GM19351 (cell line): ENCODE results near the gene SEMA6A.

Experiments used
- ATAC-seq: cut with Tn5 transposase; IDR thresholded peaks from one replicate; pipeline ENCODE4 v1.9.1; 2021; ENCODE audit warnings: mild to moderate bottlenecking, moderate library complexity; ENCODE audit not compliant: unreplicated experiment

Gene SEMA6A

DNA sequence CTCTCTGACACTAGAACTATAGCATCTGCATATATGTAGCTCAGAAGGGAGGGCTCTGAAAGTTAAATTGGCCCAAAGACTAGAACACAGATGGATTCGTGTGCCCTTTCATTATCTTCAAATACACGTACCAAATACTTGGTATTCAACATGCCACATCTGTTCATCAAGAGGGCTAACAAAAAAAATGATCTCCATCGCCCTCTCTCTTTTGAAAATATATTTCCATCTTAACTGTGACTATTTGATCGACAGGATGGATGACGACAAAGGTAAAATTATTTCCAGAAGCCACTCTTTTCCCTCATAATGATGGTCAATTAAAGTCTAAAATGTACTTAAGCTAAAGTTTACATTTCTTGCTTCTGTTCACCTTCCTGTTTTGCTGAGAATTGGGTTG lies 77.0 kb downstream of the SEMA6A start:
- no peak for ATAC-seq

DNA sequence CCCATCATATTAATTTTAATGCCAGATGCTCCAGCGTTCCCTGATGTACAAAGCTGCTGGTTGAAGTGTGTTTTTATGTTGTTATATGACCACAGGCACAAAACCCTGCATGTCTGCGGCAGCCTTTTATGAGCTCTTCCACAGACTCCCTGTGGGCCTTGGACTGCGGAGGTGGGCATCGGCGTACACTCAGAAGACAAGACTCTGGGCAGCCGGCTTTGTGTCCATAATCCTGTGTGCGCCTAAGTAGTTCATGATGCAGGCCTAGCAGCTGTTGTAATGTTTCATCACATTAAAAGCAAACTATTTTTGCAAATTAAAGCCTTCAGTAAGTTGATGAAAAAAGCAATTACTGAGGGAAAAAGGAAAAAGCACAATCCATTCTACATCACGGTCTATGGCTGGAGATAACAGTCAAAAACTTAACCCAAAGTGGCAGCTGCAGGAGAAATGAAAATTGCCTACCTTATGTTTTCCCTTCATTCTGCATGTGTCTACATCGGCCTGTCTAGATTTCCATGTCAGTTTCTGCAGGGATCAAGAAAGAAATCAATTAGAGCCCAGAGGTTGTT lies 78.8 kb downstream of the SEMA6A start:
- no peak for ATAC-seq

DNA sequence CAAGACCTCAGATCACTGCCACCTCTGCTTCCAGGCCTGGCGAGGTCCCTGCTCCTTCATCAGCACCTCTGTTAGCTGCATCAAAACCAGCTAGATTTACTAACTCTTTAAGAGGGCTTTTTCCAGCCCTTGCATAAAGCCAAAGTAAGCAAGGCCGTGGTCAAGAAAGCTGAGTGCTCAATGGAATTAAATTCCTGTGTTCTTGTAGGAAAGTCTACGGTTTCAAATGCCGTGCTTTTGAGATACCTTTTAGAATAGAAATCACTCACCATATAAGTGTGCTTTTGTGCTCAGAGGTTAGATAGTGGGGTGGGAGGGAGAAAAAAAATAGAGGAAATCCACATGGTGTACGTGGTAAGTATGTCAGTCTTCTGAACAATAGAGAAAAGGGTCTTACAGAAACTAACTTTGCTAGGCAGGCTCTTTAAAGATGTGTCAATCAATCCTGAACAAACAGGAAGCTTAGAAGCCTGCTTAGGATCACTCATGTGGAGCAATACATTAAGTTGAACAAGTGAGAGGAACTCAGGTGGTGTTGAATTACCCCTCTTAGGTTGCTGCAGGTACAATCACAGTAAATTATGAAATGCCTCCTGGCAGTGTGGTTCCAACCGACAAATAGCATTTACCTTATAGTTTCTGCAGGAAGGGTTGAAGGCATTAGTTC lies 79.7 kb downstream of the SEMA6A start:
- no peak for ATAC-seq

DNA sequence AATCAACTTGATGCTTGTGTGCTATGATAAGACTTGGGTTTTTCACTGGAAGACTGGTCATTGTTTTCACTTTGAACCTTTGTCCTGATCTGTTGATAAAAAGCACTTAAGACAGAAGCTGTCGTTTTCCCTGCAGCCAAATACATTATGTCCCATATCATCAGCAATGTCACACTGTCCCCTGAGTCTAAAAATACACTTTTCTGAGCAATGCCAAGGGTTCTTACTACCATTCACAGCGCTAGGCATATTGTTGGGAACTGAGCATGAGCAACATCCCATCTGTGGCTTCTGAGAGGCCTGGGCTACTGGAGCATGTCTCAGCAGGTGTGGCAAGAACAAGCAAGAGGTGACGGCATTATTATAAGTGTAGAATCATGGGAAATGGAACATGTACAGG lies 81.8 kb downstream of the SEMA6A start:
- ATAC-seq, result no peak

DNA sequence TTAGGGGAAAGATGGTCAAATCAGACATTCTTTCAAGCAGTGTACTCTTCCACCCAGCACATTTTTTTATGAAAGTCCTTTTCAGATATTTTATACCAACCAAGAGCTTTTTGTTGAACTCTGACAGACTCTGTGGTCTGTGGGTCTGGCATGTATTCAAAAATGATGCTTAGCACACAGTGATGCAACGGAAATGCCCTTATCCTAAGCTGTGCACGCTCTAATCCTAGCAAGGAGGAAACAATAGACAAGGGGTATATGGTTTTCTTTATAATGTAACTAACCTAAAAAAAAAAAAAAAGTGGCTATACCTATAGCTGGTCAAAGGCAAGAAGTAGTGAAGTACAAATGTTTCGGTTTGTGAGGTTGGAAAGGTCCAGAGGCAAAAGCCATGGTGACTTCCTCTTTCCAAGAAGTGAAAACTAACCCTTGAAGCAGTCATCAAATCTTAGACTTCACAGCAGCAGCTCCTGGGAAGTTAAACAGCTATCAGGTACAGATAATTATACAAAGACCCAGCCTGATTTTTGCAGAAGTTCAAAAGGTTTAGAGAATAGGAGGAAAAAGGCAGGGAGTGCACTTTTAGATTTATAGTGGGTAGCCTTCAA lies 82.5 kb downstream of the SEMA6A start:
- peak; percentile 78 for ATAC-seq

DNA sequence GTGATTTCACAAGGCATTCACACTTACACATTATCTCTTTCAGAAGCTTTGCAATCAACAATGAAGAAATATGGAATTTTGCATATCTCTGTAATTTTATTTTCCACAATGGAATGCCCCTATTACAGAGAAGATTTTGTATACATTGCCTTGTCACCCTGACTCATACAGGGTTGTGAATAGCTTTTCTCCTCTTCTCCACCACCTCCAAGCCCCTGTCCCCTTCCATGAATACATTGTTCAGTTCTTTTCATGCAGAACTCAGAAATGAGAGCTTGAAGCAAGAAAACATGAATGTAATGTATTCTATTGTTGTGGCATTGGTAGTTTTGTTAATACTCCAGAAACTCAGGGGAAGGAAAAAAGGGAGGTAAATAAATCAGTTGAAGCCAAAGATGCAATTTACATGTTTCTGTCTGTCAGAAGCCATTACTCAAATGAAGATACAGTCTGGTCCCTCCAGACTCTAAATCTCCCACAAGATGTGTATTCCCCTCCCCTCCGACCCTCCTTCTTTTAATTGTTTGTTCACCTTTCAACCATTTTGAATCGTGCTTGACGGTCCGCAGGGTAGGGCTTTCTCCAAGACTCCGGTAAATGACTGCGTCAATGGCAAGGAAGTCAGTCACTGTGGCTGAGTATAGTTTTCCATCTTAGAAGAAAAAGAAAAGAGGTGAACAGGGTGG lies 86.1 kb downstream of the SEMA6A start:
- ATAC-seq, result no peak

DNA sequence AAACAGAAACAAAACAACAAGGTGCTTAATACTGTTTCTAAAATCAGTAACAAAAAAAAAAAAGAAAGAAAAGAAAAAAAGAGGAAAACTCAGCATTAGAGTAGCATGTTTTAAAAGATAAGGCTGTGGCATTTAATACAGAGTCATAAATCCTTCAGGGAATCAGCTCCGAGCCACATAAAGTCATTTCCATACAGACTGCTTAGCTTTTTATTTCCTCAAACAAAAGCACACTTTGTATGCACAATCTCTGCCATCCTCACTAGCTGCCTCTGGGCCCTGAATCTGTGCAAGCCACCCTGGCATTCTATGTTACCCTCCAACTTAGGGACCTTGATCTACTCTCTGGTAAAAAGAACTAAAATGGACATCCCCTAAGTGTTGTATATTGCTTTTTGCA lies 87.6 kb downstream of the SEMA6A start:
- no peak for ATAC-seq

DNA sequence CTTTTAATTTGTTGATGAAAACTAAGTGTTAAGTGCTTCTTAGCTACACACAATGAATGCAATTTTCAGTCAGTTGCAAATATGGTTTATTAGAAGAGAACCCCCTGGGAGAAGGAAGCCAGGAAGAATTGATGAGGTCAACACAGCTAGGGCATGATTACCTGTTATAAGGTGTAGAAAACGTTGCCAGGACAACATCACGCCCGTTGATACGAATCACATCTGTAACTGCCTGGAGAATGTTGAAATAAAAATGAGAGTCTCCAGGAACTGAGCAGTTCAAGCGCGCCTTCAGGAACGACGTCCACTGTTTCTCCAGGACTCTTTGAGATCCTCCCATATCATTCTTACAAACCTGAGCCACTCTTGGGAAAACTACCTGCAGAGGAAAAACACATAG lies 88.0 kb downstream of the SEMA6A start:
- no peak for ATAC-seq

DNA sequence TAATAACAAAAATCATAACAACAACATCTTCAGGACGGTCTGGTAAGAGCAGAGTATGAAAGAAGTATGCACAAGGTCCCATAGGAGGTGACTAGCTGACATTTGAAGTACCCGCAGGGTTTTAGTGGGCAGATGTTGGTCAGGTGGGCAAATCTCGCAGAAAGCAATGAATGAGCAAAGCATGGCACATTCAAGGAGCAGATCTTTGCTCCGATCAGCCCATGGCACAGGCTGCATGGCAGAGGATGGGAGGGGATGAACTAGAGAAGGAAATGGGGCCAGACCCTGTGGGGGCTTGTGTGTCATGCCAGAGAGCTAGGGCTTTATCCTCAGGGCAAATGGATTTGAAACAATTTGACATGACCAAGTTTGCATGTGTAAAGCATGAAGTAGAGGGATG lies 90.0 kb downstream of the SEMA6A start:
- ATAC-seq, result no peak

DNA sequence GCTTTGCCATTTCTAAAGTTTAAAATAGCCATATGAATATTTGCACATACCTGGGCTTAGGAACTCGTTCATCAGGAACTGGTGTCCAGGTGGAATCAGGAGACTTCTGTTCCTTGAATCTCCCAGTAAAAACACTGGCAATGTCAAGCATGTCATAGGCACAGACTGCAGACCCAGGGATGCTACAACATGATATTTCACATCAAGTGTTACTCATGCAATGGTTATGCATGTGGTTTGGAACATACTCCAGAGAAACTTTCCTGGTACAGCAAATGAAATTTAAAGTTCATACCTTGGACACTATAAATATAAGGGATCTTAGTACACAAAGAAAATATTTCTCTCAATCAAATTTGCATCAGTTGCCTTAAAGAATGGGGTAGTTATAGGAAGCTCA lies 92.2 kb downstream of the SEMA6A start:
- no peak for ATAC-seq

DNA sequence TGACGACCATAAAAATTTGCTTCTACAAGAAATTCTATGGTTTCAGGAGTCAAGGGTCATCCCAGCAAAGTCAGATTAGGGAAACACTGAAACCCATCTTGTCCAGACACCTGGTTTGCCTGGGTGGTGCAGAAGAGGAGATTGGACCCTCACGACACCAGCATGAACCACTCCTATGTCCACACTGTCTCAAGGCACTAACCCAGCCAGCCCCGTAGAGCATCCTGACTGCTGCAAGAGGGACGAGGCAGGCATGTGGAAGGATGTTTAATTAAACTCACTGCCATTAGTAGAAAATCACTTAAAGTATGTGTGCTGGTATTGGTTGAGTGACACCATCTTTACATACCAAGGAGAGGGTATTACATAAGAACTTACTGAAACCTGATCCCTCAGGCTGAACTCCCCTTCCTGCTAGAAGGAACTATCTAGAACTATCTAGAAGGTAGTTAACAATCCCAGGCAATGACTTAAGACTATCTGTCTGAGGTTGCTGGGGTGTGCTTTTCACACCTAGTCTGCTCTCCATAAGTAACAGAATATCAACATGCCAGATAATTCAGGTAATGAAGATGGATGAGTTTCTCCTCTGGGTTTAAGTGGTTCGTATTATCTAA lies 93.6 kb downstream of the SEMA6A start:
- no peak for ATAC-seq

DNA sequence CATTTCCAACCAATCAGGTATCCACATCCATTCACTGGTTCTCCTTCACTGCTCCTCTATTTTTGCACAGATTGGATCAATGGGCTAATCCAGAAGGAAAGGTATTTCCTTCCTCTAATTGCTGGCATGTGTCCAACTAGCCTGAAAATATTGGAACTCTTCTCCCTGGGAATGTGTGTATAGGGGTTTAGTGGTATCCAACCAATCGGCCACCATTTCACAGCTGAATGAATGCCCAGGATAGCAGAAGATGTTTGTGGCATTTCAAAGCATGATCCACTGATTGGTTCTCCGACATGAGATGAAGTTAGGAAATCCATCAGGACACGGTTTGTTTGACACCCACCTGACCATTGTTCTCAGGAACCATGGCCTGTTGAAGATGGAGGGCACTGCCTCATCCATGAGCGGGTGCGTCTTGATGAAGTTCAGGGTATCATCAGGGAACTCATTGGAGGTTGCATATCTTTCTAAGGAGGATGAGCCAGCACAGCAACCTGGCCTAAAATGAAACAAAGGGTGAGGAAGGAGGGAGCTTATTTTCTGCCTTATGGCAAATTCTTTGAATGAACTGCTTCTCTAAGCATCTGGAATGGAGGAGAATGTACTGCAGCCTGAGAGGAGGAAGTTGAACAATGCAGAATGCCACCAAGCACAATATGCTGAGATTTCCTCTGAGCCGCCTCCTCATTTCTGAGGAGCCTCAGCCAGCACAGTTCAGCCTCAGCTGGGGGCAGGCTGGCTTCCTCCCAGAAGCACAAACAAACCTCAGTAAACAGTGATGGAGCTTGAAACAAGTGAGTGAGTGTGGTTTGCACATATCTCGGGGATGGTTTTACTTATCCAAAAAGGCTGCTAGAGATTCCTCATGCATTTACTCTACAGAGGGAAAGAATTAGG lies 94.6 kb downstream of the SEMA6A start:
- no peak for ATAC-seq

DNA sequence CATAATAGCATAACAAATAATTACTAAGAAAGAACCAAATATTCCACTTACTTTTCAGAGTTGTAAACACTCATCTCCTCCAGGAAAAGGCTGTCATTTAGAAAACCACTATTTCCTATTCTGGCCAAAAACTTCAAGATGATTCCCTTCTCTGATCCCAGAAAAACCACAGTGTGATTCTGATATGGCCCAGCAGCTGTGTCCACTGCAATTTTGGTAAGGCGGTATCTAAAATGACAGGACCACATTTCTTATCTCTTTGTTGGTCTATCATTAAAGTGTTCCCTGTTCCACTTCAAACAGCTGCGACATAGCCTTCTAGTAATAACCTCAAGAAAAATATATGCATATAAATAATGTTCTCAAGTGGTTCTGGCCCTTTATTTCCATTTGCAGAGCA lies 96.1 kb downstream of the SEMA6A start:
- ATAC-seq, result no peak

DNA sequence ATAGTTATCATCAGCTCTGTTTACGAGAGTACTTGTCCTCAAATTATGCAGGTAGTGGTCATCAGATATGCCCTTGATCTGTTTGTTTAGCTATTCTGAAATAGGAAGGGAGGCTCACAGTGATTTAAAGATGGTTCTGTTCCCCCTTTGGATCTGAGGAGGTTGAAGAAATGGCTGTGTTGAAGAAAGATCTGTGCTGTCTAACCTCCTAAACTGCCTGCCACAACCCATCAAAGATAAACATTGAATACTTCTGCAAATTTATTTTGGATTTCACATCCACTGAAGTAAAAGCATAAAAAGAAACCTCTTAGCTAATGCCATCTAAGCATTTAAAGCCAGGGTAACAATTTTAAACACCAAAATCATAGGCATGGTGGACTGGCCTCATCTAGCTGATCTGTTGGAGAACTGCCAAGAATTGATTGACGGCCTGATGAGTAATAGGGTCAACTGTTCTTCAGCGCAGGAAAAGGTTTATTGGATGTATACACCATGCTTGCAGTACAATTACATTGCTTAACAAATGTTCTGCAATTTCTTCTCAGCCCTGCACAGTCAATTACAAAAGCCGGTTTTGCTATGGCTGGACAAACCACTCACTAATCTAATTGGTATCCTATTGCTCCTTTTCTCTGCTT lies 97.6 kb downstream of the SEMA6A start:
- ATAC-seq, result no peak

DNA sequence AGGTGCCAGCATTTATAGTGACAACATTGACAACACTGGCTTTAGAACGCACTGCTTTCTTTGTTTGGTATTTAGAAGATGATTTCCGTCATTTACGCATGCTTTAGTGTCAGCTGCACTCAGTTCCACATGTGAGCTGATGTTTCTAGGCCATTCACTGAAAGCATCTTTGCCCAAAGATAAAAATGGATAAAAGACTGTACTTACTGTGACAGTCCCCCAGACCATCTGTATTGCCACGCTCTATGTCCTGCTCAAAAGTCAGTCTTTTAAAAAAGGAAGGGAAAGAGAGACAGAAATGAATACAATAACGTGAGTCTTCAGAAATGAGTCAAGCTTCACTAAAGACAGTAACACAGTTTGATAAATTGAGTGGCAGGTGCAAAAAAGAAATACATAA lies 99.3 kb downstream of the SEMA6A start:
- ATAC-seq, result peak; percentile 96

DNA sequence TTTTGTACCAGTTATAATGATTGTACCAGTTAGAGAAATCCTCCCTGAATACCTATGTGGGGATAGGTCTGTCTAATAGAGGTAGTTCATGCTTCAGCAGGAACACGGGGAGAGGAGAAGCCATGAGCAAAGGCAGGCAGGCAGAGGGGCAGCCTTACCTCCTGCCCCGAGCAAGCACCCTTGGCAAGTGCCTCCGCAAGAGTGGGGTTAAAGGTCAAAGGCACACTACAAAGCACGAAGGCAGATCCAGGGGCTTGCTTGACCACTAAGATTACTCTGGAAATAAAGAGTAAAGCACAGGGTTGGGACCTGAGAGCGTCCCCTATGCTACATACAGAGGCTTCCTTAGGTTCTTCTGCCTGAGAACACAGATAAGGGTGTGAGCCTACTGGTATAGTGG lies 100.9 kb downstream of the SEMA6A start:
- ATAC-seq, result no peak

DNA sequence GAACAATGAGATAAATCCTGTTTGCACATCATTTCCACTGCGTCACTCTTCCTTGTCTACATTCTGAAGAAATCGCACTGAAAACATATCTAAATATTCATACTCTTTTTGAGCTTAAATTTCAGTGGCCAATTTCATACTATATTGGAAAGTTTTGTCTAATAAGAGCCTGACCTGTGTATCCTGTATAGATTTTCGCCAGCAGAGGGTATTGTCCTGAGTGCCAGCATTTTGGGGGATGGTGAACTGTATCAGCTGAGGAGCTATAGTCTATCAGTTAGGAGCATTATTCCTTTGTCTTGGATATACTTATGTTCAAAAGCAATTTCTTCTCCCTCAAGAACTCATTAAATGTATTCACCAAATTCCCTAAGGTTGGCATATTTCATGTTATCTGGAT lies 102.3 kb downstream of the SEMA6A start:
- ATAC-seq, result no peak

DNA sequence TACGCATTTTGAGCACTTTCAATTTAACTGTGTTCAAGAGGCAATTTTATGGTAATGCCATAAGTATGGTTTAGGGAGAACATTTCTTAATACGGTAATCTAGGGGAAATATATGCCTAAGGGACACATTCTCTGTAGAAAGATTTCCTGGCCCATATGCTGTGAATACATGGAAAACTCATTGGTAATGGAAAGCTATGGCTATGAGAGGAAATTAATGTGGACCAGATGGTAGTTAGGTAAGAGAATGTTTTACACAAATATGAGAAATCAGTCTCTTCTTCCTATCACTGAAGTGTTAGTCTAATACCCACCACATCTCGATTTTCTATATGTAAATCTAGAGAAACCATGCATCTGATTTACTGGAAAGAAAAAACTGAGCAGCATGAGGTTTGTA lies 105.0 kb downstream of the SEMA6A start:
- ATAC-seq, result no peak

DNA sequence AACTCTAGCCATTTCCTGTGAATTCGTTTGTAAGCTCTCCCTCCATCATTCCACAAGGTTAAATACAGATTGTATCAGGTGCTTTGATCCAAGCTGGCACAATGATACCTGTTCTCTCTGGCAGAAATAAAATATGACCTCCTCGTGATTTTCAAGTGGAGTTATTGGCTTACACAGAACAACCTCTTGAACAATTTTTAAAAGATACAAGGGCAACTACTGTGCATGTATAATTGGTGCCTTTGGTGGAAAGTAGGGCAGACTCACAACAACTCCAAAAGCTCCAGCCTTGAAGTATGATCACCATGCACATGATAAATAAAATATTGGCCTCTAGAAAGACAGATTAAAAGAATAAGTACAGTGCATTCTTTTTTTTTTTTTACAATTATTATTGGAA lies 106.0 kb downstream of the SEMA6A start:
- no peak for ATAC-seq

DNA sequence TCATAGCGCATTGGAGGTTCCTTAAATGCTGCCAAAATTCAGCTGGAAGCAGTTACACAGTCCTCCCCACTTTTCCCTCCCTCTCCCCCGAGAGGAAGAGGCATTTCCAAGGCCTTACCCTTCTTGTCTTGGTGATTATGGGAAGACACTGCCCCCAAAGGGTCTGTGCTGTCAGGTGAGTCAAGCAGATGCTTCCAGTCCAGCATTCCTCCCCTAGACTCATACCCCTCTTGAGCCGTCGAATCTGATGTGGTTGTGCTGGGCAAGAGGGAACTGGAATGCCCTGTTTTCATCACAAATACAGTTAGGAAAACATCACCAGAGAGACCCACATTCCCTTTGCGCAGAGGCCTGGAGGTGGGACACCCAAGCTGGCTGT lies 107.2 kb downstream of the SEMA6A start:
- no peak for ATAC-seq
